ENCODE data around the gene MYH6. TPM values are rescaled to one million over a fixed set of nuclear protein-coding genes. Genes with fewer than 3 reads are reported as not detected.

The MYH6 gene
- total RNA-seq, 1 donor: not detected

GRCh38 chr14:23361320-23361719 lies 46.8 kb downstream of the MYH6 start:
- H3K4me3 ChIP-seq (ENCODE audit: low read depth, low read length): no peak overlapping the region
- TF ChIP-seq CTCF (IDR thresholded peaks at IDR 0.05; ENCODE audit: insufficient read depth, low read depth, low read length): no peak
- DNase-seq (ENCODE audit: low read depth): peak; percentile 29

- no peak overlapping the region for H3K4me3 ChIP-seq (ENCODE audit: low read depth, low read length)
- no peak for TF ChIP-seq CTCF (IDR thresholded peaks at IDR 0.05; ENCODE audit: insufficient read depth, low read depth, low read length)
- DNase-seq (ENCODE audit: low read depth): no peak
These were observed 47.6 kb downstream of the MYH6 start for GRCh38 chr14:23360496-23360895.

- TF ChIP-seq CTCF (IDR thresholded peaks at IDR 0.05; ENCODE audit: insufficient read depth, low read depth, low read length): no peak
- no peak overlapping the region for H3K4me3 ChIP-seq (ENCODE audit: low read depth, low read length)
- no peak for DNase-seq (ENCODE audit: low read depth)
These were observed 48.2 kb downstream of the MYH6 start for GRCh38 chr14:23359722-23360447.

GRCh38 chr14:23359167-23359626 lies 48.9 kb downstream of the MYH6 start:
- no peak overlapping the region for H3K4me3 ChIP-seq (ENCODE audit: low read depth, low read length)
- TF ChIP-seq CTCF (IDR thresholded peaks at IDR 0.05; ENCODE audit: insufficient read depth, low read depth, low read length): no peak
- no peak for DNase-seq (ENCODE audit: low read depth)

- no peak overlapping the region for H3K4me3 ChIP-seq (ENCODE audit: low read depth, low read length)
- no peak for DNase-seq (ENCODE audit: low read depth)
- no peak for TF ChIP-seq CTCF (IDR thresholded peaks at IDR 0.05; ENCODE audit: insufficient read depth, low read depth, low read length)
These were observed 49.4 kb downstream of the MYH6 start for GRCh38 chr14:23358553-23359166.

- no peak for TF ChIP-seq CTCF (IDR thresholded peaks at IDR 0.05; ENCODE audit: insufficient read depth, low read depth, low read length)
- no peak for DNase-seq (ENCODE audit: low read depth)
- H3K4me3 ChIP-seq (ENCODE audit: low read depth, low read length): no peak overlapping the region
These were observed 50.0 kb downstream of the MYH6 start for GRCh38 chr14:23358042-23358441.

Data from fibroblast of villous mesenchyme (primary cell).